ENCODE results near the gene RTN4R. TPM values are rescaled to one million over a fixed set of nuclear protein-coding genes. Genes with fewer than 3 reads are reported as not detected.

RTN4R gene
- total RNA-seq (2012; rRNA removed) (0.18 and 0.28 TPM in 2 replicates), polyA plus RNA-seq (2012; rRNA removed) (0.94 and 1.2 TPM in 2 replicates), Bru-seq, nascent RNA (percentile 4 among the genes with signal in this experiment), BruChase-seq, experiment 1, labeled RNA remaining after a 6-hour chase (percentile 9 among the genes with signal in this experiment), BruChase-seq, experiment 2, labeled RNA remaining after a 2-hour chase (not detected)
- 0.74 and 1.8 TPM in 2 replicates for polyA plus RNA-seq (2012; cell fraction: cytosol; rRNA removed)
- 0.83 and 1.5 TPM in 2 replicates for polyA plus RNA-seq (2012; cell fraction: nucleus; rRNA removed; ENCODE audit: low replicate concordance)
- long read RNA-seq, partial matches to known transcripts: 0 of 2 reads
- long read RNA-seq, other reads (novel, unspliced or antisense): 0 of 2 reads

DNA sequence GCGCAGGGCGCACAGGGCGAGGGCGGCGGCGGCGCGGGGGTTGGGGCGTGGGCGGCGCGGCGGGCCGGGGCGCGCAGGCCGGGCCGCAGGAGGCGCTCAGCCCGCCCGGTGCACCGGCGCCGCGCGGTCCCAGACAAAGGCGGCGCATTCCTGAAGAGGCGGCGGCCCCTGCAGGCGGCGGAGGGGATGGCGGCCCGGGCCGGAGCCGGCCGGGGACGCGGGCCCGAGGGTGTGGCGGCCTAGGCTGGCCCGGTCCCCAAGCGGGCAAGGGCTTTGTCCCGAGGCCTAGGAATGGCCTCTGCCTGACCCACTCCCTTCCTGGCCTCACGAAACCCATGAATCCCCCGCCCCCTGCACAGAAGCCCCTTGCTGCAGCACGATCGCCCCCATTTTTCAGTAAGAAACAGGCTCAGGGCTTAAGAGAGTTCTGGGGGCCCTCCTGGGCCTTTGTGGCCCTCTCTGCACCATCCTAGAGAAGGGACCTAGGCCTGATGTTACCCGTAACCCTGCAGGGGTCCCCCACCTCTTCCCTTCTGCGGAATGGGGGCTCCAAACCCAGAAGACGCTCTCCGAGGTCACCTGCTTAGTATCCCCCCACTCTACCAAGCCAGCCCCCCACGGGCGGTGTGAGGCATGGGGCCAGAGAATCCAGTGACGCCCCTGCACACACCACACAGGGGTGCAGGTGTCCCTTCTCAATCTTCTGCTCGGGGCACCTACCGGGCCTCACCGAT is at the start of gene RTN4R:
RTN4R (minus strand) TSS at position 40 of the 734 bp plus-strand sequence. CDS start 226 bp downstream, outside the sequence.
- peak; percentile 19 for DNase-seq
- H2BK120ac ChIP-seq (ENCODE audit: low read depth, low read length): no peak within 1 kb of the TSS
- H3K9me3 ChIP-seq (ENCODE audit: control insufficient read depth, insufficient read depth, low read length): no peaks in the 10 kb centered on the region
- no peak within 1 kb of the TSS for H3K23ac ChIP-seq (ENCODE audit: low read depth, low read length)
- WGBS, 2 experiments (ENCODE audit: extremely low coverage in 2 of 2, insufficient read length in 1 of 2): 8% methylated on average over 34 of the region's 58 CpGs; no CpG with 5 or more reads in 1 of the 2 experiments
- H4K20me1 ChIP-seq (ENCODE audit: insufficient read depth, low read length): no peaks in the 10 kb centered on the region; the same call in none of the 2 replicates
- no peaks in the 10 kb centered on the region for H3K9me1 ChIP-seq (ENCODE audit: insufficient read depth, low read length)
- no peaks in the 10 kb centered on the region for H3K79me1 ChIP-seq (ENCODE audit: low read depth in 1 of 2, low read length in 2 of 2)
- H3K36me3 ChIP-seq (ENCODE audit: control insufficient read depth, insufficient read depth, low read length): no peaks in the 10 kb centered on the region
- H3K18ac ChIP-seq (ENCODE audit: low read depth, low read length): no peak within 1 kb of the TSS
- H3K56ac ChIP-seq (ENCODE audit: extremely low read depth, insufficient read depth, low read length): no peak within 1 kb of the TSS
- ATAC-seq (ENCODE audit: low read depth): peak; percentile 96
- no peaks in the 10 kb centered on the region for H3K4me1 ChIP-seq (ENCODE audit: control insufficient read depth, insufficient read depth, low read length)
- no peak within 1 kb of the TSS for H3K4ac ChIP-seq (ENCODE audit: low read depth, low read length)
- ChIA-PET POLR2A (ENCODE audit: unreplicated experiment) (no interaction called here), CTCF (no interaction called here)
- in situ Hi-C loops (cut with MboI; ENCODE audit: low sequenced_read_pairs): no loop called here
- H3K27ac ChIP-seq (ENCODE audit: insufficient read depth, low read length): no peak within 1 kb of the TSS
- intact Hi-C loops (cut with micrococcal nuclease): loop anchor here (2.0 to 5.0 kb wide), 2 partner anchors 91 to 112 kb away; no protein-coding TSS in a partner anchor
- H2BK20ac ChIP-seq (ENCODE audit: low read depth, low read length): no peak within 1 kb of the TSS
- no peak within 1 kb of the TSS for H4K8ac ChIP-seq (ENCODE audit: low read depth in 2 of 2, low read length in 2 of 2)
- H3K4me3 ChIP-seq (ENCODE audit: insufficient read depth, low read depth, low read length): peak within 1 kb of the TSS; percentile 20
- no peak within 1 kb of the TSS for H2BK15ac ChIP-seq (ENCODE audit: low read depth, low read length)
- H4K5ac ChIP-seq (ENCODE audit: low read depth, low read length): no peak within 1 kb of the TSS
- H2AK5ac ChIP-seq (ENCODE audit: low read depth, low read length): no peak within 1 kb of the TSS
- peak within 1 kb of the TSS; percentile 39 for H3K4me2 ChIP-seq (ENCODE audit: low read depth, low read length)
- no peak within 1 kb of the TSS for H2BK5ac ChIP-seq (ENCODE audit: low read depth, low read length, poor library complexity, severe bottlenecking)
- no peak within 1 kb of the TSS for H3K9ac ChIP-seq (ENCODE audit: low read depth, low read length)
- TF ChIP-seq RCOR1 (IDR thresholded peaks at IDR 0.05; ENCODE audit: insufficient replicate concordance, low read length) (no peak), RAD21 (IDR thresholded peaks at IDR 0.05; ENCODE audit: low read length) (peak; percentile 84), SMC3 (IDR thresholded peaks at IDR 0.05; ENCODE audit: low read depth, low read length) (peak; percentile 73), RFX5 (IDR thresholded peaks at IDR 0.05; ENCODE audit: low read depth, low read length) (no peak), BHLHE40 (IDR thresholded peaks at IDR 0.05; ENCODE audit: low read depth, low read length) (no peak)
- TF ChIP-seq, protein P1, sequence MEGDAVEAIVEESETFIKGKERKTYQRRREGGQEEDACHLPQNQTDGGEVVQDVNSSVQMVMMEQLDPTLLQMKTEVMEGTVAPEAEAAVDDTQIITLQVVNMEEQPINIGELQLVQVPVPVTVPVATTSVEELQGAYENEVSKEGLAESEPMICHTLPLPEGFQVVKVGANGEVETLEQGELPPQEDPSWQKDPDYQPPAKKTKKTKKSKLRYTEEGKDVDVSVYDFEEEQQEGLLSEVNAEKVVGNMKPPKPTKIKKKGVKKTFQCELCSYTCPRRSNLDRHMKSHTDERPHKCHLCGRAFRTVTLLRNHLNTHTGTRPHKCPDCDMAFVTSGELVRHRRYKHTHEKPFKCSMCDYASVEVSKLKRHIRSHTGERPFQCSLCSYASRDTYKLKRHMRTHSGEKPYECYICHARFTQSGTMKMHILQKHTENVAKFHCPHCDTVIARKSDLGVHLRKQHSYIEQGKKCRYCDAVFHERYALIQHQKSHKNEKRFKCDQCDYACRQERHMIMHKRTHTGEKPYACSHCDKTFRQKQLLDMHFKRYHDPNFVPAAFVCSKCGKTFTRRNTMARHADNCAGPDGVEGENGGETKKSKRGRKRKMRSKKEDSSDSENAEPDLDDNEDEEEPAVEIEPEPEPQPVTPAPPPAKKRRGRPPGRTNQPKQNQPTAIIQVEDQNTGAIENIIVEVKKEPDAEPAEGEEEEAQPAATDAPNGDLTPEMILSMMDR (conservative IDR thresholded peaks at IDR 0.05; ENCODE audit: low read depth, low read length): peak; percentile 87
- H3K14ac ChIP-seq (replicated peaks; ENCODE audit: low read depth, low read length): no peak within 1 kb of the TSS
- H2AK9ac ChIP-seq (replicated peaks; ENCODE audit: low read depth, low read length, poor library complexity): peak within 1 kb of the TSS; percentile 16
- dilution Hi-C loops (cut with HindIII; ENCODE audit: low sequenced_read_pairs, unreplicated experiment): no loop called here
- H3K27me3 ChIP-seq (ENCODE audit: control insufficient read depth, insufficient read depth, low read length): peaks cover 27% of the 10 kb centered on the region
- no peak within 1 kb of the TSS for H4K91ac ChIP-seq (ENCODE audit: insufficient read depth, low read depth, low read length)
- peak within 1 kb of the TSS; percentile 72 for H2AFZ ChIP-seq (replicated peaks; ENCODE audit: low read length, poor library complexity)
- no TSS peak for BruUV-seq (replicated peaks)

Measured in IMR-90 (cell line).